ENCODE data around the gene TMEM174.

Gene TMEM174

DNA sequence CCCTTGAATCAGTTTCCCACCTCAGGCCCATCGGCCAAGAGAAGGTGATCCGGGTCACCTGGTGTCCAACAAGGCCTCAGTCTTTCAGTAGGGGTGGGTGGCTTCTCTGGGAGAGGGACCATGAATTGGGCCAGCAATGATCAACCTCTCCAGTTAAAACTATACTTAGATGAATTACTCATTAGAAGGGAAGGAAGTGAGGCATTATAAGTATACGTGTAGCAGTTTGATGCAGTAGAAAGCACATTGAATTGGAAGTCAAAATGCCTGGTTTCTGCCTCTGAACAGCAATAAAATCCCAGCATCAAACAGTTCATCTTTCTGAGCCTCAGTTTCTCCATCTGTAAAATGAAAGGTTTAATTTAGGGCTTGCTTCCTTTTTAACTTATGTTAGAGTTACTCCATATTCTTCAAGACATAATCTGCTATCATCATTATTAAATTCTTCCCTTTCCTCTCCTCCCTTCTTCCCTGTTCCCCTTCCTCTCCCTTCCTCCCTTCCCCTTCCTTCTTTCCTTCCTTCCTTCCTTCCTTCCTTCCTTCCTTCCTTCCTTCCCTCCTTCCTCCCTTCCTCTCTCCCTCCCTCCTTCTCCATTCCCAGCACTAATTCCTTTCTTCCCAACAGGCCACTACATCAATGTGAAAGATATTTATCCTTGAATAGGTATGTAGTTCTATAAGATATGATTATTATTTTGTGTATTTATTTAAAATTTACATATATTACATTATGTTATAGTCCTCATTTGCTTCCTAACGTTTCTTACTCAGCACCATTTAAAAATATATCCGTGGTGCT, 18.6 kb upstream of the TMEM174 start:
- DNase-seq, result no peak

GRCh38 chr5:73155271-73156222, 17.4 kb upstream of the TMEM174 start:
- no peak for DNase-seq

GRCh38 chr5:73157414-73158303, 15.3 kb upstream of the TMEM174 start:
- DNase-seq, result no peak

DNA sequence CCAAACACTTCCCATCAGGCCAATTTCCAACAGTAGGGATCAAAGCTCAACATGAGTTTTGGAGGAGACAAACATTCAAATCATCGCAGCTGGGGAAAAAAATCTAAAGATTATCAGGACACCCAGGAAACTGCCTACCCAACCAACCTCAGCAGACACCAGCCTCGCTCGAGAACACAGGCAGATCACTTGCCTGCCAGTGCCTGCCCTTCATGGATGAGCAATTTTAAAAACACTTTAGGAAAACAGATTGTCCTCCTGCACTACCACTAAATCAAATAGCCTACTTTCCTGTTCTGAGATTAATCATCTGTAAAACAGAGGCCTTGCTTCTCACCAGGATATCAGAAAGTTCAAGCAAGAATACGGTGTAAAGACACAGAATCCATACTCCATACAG, 14.7 kb upstream of the TMEM174 start:
- DNase-seq, result no peak

- no peak for DNase-seq
Observed at GRCh38 chr5:73160239-73160671, 12.7 kb upstream of the TMEM174 start.

DNA sequence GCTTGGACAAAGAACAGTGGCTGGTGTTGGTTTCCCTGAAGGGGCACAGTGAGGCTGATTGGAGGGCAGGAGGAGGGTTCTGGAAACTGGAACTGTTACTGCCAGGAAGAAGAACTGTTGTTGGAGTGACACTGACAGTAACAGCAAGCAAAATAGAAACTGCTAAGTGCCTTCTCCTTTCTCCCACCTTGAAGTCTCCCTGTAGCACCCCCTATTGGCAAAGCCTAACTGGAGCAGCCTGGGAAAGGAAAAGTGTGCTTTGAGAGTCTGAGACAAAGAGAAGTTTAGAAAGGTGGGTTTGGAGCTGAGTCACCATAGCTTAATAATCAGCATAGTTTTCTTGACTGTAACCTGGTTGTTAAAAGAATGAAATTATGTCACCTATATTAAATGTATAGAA, 2.5 kb upstream of the TMEM174 start:
- DNase-seq, result no peak

DNA sequence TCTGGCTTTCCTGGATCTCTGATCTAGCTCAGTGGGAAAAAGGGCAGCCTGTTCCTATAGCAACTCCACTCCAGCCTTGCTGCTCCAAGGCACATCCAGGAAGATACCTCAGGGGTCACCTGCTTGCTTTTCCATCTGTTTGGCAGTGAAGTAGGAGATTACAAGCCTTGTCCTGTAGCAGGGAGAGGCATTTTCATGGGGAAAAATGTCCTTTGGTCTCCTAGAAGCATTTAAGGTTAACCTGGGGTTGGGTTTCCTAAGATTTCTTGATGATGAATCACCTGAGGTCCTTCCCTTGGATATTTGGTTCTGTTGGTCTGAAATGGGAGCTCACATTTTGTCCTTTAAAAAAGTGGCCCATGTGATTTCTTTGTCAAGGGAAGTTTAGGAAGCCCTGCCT, 1.5 kb upstream of the TMEM174 start:
- no peak for DNase-seq

GRCh38 chr5:73174100-73174815, 1.3 kb downstream of the TMEM174 start:
- DNase-seq, result no peak

- DNase-seq, result no peak
Observed at GRCh38 chr5:73176250-73176649, 3.3 kb downstream of the TMEM174 start.

DNA sequence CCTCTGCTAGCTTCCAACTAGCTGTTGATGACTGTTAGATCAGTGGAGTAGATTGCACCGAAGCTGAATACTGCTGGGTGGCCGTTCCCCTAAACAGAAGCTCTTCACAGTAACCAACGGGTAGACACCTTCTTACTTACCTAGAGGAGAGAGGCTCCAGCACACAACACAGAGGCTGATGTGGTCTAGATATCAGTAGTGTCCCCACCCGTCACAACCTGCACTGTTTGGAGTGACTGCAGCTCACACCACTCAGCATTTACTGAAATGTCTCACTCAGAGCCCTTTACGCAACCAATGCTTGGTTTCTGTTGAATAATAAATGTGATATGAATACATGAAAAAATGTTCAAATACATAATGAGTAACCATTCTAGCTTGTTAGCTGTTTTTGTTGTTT, 5.3 kb downstream of the TMEM174 start:
- DNase-seq, result no peak

- no peak for DNase-seq
Observed at GRCh38 chr5:73179730-73180129, 6.7 kb downstream of the TMEM174 start.

GRCh38 chr5:73180566-73180965, 7.6 kb downstream of the TMEM174 start:
- DNase-seq, result no peak

DNA sequence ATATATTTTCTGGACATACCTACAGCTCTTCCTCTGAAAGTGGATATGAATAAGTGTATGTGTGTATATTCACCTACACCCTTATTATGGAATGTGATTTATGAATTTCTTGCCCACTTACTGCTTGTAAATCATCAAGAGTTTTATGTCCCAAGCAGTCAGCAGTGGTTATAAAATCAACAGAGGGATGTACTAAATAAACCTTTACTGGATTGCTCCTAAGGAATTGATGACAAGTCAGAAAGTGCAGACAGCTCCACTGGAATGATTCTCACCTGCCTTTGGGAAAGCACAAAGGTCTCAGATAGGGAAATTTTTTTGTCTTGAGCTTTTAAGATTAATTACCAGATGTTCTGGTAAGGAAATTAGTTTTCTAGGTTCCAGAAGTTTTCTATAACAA, 9.3 kb downstream of the TMEM174 start:
- no peak for DNase-seq

GRCh38 chr5:73183000-73183399, 10.0 kb downstream of the TMEM174 start:
- no peak for DNase-seq

- DNase-seq, result no peak
Observed at GRCh38 chr5:73183481-73183891, 10.5 kb downstream of the TMEM174 start.

- DNase-seq, result no peak
Observed at GRCh38 chr5:73186976-73187375, 14.0 kb downstream of the TMEM174 start.

DNA sequence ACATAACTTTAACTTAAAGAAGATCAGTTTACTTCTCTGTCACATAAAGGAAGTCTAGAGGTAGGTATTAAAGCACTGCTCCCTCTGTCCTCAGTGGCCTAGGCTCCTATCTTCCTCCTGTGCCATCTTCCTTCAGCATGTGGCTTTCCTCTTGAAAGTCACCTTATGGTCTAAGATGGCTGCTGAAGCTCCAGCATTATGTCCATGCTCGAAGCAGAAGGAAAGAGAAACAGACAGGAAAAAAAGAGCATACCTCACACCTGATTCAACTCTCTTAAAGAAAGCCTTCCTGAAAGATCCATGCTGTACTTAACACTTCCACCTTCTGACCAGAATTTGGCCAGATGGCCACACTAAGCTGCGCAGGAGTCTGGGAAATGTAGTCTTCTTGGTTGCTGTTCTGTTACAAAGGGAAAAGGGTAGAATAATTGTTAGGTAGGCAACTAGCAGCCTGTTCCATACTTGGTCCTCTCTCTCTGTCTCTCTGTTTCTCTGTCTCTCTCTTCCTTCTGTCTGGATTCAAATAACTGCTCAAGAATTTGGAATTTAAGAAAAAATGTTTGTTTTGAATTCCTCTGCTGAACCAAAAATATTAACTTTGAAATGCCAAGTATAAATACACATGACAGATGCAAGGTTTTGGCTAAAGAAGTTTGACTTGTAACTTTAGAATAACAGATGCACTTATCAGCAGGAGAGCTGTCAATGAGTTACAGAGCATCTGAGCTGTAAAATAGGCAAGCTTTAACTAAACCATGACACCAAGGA, 16.0 kb downstream of the TMEM174 start:
- DNase-seq, result no peak

- no peak for DNase-seq
Observed at GRCh38 chr5:73189871-73190376, 16.9 kb downstream of the TMEM174 start.

DNA sequence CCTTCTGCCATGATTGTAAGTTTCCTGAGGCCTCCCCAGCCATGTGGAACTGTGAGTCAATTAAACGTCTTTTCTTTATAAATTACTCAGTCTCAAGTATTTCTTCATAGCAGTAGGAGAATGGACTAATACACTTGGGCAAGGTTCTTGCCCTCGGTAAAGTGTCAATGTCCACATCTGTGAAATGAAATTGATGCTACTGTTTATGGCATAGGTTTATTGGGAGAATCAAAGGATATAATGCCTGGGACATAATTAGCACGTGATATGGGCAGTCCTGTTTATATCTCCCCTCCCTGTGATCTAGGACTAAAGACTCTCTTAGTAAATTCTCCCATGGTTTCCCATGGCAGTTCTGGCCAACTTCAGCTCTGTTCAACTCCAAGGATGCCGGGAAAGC, 19.4 kb downstream of the TMEM174 start:
- DNase-seq, result no peak

DNA sequence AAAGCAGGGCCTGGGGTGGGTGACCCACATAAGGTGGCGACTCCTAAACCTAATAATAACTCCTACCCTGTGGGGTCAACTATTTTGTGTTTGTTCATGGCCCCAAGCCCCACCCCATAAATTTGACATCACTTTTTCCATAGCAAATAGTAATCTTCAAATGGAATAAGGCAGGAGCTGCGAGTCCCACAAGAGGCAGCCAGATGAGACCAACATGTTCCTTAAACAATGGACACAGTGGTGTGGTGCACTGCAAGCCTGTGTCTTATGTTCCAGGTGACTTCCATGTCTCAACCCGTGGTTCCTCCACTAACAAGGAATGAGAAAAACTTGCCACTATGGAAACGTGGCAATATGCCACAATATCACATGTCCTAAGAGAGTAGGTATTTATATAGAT, 20.6 kb downstream of the TMEM174 start:
- DNase-seq, result no peak

GRCh38 chr5:73196201-73196600, 23.2 kb downstream of the TMEM174 start:
- DNase-seq, result no peak

Data from CD4-positive, alpha-beta T cell treated with Interferon gamma for 1 hour (primary cell).